ENCODE measurements around the gene PSMB3.

The PSMB3 gene

DNA sequence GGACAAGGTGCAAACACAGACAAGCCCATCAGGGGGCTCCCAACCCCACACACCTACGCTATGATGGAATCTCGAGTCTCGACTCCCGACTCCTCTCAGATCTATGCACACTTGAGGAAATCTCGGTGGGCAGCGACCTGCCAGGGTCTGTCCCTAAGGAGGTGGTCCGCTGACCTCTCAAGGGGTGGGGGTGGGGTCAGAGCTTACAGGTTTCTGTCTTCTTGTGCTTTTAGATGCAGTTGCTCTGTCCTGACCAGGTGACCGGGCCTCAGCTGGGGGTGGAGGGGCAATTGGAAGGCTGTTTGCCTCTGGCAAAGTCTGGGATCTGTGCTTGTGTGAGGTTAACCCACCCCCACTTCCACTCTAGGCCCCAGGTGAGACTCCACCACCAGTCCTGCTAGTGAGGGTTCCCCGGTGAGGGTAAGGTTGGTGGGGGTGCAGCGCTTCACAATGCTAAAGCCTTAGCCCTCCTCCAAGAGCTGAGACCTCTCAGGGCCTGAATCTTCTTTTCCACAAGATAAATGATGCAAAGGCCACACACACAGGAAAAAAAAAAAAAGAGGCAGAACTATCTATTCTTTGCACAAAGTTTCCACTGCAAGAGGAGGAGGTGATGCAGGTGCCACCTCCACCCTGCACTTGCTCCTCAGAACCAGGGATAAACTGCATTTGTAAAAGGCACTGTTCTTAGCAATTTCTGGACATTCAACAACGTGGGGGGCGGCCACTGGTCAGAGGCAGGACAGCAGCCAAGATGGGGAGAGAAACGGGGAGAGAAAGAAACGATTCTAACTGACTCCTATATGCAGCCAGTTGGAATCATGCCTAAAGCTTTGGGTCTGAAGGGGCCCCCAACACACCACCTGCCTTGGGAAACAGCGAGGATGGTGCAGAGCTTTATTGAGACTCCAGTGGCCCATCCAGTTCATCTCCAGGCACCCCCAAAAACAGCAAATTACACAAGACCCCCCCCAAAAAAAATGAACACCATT lies 18.3 kb upstream of the PSMB3 start:
- DNase-seq, result peak; percentile 34

- peak; percentile 68 for DNase-seq
These were observed 17.2 kb upstream of the PSMB3 start for GRCh38 chr17:38735161-38735997.

DNA sequence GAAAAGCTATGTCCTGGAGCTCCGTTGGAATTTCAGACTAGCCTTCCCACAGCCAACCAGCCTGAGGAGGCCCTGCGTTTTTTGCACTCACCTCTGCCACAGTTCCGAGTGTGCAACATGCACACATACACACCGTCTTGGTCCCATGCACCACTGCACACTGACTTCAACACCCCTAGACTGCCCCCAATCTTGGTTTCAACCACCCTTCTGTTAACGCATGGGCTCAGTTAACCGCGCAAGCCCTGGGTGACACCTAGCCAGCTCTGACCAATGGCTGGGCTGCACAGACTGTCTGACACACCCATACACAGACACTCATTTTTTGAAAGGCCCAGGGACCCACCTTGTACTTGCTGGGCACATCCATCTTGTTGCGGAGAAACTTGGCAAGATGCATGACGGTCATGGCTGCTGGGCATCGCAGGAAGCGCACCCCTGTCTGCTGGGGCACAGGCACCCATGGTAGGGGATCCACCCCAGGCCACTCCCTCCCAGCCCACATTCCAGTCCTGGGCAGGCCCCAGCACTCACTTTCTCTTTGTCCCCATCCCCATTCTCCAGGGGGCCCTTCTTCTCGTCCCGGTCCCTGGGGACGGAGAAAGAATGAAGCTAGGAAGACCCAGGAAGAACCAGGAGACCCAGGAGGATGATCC lies 14.4 kb upstream of the PSMB3 start:
- no peak for DNase-seq

- DNase-seq, result no peak
These were observed 13.9 kb upstream of the PSMB3 start for GRCh38 chr17:38738686-38739085.

DNA sequence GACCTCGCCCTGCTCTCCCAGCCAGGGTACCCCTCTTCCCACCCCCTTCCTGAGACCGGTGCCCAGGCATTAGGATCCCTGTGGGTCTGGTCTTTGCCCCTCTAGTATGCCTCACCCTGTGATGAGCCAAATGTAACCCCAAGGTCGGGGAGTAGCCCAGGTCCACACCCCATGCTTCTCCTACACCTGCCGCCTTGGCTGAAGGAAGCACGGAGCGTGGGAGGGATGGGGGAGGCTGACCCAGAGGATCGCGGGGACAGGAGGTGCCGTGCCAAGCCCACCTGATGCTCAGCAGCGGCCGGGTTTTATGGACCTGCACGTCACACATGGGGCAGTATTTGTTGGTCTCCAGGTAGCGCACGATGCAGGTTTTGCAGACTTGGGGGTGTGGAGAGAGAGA lies 13.2 kb upstream of the PSMB3 start:
- no peak for DNase-seq

DNA sequence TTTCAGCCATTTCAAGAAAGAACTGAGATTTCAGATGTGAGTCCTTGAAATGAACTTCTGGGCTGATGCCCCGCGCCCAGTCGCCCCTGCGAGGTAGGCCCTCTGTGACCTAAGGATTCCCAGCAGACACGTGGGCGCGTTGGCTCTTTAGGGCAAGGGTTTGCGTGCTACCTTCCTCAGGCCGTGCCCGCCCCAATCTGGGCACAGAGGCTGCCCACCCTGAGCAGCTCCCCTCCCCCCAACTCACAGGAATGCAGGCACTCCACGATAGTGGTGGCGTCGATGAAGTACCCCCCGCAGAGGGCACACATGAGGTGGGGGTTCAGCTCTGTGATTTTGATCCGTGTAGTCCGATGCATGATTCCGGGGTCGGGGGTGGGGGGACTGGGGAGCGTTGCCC lies 12.5 kb upstream of the PSMB3 start:
- no peak for DNase-seq

- DNase-seq, result no peak
These were observed 11.7 kb upstream of the PSMB3 start for GRCh38 chr17:38740806-38741205.

- no peak for DNase-seq
These were observed 11.1 kb upstream of the PSMB3 start for GRCh38 chr17:38741461-38741860.

- no peak for DNase-seq
These were observed 10.6 kb upstream of the PSMB3 start for GRCh38 chr17:38741921-38742410.

DNA sequence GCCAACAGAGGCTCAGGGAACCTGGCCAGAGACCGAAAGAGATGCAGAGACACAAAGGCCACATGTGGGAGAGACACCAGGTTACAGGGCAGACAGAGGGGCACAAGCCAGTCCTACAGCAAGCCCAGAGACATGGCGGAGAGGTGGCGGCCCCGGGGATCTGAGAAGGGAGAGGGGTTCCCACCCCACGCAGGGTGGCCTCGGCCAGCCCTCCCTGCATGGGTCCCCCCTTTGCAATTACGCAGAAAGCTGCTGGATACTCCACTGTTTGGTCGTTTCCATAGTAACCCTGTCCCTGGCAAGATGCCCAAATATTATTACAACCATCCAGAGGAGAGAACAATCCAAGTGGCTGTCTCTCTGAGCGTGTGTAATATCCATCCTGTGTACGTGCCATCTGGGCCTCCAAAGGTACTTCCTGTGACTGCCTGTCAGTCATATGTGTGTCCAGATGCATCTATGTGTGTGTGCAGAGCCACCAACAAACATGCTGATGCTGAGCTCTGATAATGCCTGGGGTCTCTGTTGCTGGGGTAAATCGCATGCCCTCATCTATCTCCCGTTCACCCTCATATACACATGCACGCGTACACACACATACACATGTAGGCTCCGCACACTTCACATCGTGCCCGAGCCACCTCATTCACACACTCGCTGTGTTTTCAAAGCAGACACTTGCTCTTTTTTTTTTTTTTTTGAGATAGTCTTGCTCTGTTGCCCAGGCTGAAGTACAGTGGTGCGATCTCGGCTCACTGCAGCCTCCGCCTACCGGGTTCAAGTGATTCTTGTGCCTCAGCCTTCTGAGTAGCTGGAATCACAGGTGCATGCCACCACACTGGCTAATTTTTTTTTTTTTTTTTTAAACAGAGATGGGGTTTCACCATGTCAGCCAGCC lies 9.9 kb upstream of the PSMB3 start:
- no peak for DNase-seq

DNA sequence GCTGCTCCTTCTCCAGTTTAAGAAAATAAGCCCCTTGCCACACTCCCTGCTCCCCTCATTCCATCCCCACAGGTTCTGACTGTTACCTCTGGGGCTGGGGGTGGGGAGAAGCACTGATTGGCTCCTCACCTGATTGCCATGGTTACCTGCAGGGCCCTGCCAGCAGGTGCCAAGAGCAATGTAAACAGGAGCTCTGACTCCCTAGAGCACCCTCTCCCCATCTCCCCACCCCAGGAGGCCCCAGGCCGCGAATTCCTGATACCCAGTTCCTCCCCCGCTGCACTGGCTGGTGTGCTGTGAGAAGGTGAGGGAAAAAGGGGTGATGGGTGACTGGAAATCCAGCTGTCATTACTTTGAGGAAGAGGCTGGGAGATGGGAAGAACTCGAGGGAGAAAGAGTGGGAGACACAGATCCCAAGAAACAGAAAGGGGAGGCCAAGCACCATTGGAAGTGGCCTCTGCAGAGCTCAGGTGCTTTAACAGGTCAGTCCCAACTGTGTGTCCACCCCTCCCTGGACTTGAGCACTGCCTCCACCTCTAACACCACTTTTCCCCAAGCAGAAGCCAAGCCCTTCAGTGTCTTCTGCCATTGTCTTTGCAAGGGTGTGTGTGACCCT lies 8.9 kb upstream of the PSMB3 start:
- DNase-seq, result no peak

DNA sequence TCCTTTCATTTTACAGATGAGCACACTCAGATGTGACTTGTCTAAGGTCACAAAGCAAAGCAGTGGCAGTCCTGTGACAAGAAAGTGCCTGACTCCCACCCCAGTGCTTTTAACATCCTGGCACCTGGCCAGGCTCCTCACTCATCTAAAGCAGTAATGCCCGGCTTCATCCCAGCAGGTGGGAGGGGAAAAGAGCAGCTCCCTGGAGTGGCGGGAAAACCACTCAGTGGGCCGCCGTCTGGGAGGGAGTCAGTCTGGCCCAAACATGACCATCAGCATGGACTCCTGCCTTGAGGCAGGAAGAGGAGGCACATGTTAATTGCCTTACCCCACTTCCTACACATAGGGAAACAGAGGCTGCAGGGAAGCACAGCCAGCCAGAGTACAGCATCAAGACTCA lies 7.0 kb upstream of the PSMB3 start:
- no peak for DNase-seq

GRCh38 chr17:38746004-38746848 lies 6.3 kb upstream of the PSMB3 start:
- no peak for DNase-seq

- no peak for DNase-seq
These were observed 5.6 kb upstream of the PSMB3 start for GRCh38 chr17:38746849-38747462.

- no peak for DNase-seq
These were observed 4.9 kb upstream of the PSMB3 start for GRCh38 chr17:38747463-38748148.

- DNase-seq, result no peak
These were observed 4.2 kb upstream of the PSMB3 start, which contains the start of gene PCGF2 for GRCh38 chr17:38748149-38748891. Gene PCGF2, minus strand, starts transcription at chr17:38748336. Its CDS starts 7,934 bp downstream, at chr17:38740402.

DNA sequence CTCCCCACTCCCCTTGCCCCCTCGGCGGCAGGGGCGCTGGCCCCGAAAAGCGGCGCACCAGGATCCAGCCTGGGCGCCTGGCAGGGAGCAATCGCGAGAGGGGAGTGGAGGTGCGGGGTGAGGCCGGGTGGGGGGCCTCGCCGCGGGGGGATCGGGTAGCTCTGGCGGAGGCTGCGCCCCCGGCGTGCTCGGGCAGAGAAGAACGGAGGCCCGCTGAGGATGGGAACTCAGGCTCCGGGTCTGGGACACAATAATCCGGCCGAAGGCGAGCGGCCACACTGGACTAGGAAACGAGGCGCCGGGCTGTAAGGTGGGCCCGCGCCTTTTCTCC lies 3.7 kb upstream of the PSMB3 start:
- no peak for DNase-seq

- no peak for DNase-seq
These were observed 3.1 kb upstream of the PSMB3 start for GRCh38 chr17:38749223-38750043.

Data from stimulated activated CD4-positive, alpha-beta T cell treated with anti-CD3 and anti-CD28 coated beads, Interleukin-1b, Interleukin-23, amount 100 ng/mL, for 48 hours (primary cell).